GM18870 (cell line): ENCODE measurements around the gene TECPR2.
"Not testable (repeated sequence)": the region's sequence is repeated elsewhere in the genome, so short reads cannot be mapped to it uniquely, and the experiment has no call there.

Experiments used
- ATAC-seq: cut with Tn5 transposase; IDR thresholded peaks from one replicate; pipeline ENCODE4 v1.9.1; 2021; ENCODE audit warnings: moderate library complexity; ENCODE audit not compliant: unreplicated experiment

Gene TECPR2

DNA sequence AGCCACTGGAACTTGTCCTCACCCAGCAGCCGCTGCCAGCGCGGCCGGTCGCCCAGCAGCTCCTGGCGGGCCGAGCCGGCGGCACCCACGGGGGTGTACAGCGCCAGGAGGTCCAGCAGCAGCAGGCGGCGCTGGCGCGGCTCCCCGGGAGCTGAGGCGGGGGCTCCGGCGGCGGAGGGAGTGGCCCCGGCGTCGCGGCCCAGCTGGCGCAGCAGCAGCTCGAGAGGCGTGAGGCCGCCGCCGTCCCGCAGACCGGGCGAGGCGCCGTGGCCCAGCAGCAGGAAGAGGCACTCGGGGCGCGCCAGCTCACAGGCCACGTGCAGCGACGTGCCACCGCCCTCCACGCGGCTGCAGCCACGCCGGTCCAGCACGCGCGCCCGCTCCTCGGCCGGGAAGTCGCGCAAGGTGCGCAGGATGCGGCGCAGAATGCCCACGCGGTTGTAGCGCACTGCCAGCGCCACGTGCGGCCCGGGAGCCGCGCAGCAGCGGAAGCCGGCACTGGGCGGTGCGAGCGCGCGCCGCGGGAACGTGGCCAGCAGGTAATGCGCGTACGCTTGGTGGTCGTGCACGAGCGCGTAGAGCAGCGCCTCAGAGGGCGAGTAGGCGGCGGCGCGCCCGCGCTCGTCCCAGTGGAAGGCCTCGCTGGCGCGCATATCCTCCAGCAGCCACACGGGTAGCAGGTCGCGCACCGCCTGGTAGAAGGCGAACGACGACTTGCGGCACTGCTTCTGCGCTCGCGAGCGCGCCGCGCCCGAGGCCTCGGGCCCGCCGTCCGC, 144.5 kb downstream of the TECPR2 start:
- no peak for ATAC-seq

DNA sequence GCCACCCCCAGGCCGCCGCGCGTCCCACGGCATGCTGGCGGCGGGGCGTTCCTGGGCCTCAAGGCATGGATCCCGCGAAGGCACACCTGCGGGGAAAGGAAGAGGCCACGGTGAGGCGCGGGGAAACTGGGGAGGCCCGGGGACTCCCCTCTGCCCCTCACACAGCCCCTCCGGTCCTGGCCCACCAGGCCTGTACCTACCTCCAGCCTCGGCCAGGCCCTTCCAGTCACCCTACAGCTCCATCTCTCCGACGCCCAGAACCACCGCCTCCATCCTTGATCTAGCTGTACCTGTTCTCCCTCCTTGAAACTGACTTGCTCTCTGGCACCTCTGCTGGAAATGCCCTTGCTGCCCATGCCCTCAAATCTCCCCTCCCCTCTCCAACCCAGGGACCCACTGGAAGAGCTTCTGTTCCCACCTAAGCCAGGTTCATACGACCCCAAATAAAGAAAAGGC, 145.1 kb downstream of the TECPR2 start:
- ATAC-seq, result no peak

DNA sequence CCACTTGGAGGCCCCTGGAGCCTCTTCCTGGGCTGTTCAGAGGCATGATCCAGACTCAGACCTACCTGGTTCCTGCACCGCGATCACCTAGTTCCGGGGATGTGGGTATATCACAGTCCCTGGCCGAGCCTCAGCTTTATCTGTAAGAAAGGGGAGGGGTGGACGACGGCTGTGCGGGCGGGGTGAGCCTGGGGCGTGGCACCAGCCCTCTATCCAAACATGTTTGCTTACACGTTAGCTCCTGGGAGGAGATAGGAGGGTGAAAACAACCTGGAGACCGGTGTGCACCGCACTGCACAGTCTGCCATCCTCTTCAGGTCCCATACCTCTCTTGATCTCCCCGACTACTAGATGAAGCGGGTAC, 145.7 kb downstream of the TECPR2 start:
- no peak for ATAC-seq

DNA sequence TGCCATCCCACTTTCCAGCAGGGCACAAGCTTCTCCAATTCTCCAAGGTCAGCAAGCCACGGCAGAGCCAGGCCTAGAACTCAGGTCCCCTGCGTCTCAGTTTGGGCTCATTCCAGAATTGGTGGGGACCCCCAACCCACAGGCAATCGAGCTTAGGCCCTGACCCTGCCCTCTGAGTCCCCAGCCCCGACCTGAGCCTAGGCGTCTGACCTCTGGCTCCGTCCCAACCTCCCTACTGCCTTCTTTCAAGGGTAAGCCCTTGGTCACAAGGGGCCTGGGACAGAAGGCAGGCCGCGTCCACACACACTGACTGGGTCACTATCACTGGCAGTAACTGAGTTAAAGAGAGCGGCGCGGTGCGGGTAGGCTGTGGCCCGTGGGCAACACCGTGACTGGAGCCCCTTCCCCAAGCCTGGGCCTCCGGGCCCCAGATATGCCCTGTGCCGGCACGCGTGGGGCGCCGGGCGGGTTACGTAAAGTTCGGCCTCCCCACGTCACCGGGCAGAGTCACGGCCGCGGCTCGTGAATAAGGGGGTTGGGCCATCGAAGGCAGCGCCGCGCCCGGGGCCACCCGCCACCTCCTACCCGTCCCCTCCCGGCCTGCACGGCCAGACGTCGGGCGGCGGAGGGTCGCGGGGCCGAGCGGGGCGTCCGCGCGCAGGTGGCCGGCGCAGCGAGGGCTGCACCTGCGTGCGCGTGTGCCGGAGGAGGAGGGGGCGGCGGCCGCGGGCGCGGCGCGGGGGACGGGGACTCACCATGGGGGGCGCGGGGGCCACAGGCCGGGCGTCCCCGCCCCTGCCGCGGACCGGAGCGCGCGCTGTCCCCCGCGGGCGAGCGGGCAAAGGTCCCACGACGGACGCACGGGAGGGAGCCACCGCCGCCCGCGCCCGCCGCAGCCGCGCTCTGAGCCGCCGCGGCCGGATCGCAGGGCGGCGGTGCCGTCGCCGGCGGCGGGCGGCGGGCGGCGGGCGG, 146.3 kb downstream of the TECPR2 start:
- ATAC-seq, result no peak

DNA sequence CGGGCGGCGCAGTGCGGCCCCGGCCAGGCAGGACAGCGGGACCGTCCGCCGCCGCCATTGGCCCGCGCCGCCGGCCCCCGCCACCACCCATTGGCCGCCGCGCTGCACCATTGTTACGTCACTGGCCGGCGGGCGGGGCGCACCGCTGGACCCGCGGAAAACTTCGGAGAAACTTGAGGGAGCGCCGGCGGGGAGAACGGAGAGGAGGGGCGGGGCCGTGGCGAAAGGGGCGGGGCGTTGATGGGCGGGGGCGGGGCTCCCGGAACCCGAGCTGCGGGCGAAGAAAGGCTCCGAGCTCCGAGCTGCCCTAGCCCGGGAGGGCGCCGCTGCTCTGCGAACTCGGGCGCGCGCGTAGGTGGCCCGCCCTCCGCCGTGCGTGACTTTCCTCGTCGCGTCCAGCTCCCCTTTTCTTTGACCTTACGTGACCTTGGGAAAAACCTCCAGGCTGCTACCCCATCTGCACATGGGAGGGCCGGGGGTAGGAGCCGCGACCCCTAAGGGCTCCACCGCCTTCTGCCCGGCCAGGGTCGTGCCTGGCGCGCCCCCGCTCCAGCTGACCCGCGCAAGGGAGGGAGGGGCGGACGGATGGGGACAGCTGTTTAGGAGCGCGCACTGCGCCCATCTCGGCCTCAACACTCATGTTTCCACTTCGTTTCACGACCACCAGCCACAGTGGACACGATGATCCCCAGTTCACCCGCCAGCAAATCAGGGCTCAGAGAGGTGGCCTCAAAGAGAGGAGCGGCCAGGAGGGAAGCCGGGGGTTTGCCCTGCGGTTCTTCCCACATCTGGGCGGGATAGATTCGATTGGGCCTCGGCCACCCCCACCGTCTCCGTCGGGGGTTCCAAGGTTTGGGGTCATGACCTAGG, 147.2 kb downstream of the TECPR2 start, which contains the start of gene ANKRD9:
Gene ANKRD9, minus strand, starts transcription at position 31 of the 870 bp plus-strand sequence. CDS start 1,887 bp downstream, outside the sequence.
- ATAC-seq, result peak; percentile 60

DNA sequence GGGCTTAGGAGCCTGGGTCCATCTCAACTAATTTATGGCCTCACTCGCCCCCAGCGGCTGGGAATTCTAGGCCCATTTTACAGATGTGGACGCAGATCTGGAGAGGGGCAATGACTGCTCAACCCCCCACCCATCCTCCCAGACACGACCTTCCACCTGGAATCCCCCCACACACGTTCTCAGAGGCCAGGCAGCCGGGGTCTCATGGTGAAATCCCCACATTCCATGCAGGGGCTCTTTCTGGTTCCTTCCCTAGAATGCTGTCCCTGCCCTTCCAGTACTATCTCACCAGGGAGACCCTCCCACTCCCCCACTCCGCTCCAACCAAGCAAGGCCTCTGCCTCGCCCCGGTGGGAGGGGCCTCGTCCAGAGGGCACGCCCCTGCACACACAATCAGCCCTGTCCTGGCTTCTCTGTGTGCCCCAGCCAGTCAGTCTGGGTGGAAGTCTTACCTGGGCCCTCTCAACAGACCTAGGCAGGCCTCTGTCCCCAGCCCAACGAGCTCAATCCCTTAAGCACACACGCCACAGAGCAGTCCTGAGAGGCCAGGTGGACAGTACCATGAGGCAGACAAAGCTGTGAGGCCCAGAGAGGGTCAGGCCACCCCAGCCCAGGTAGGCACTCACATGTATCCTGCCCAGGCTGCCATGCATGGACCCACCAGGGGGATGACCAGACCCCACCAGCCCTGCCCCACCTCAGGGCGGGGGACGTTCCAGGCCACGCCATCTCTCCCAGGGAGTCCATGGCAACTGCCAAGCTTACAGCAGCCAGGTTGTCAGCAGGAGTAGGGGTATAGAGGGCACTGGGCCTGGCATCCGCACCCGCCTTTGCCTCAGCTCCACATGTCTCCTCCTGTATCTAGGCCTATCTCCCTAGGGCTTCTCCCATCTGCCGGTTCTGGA, 148.1 kb downstream of the TECPR2 start:
- ATAC-seq, result no peak

DNA sequence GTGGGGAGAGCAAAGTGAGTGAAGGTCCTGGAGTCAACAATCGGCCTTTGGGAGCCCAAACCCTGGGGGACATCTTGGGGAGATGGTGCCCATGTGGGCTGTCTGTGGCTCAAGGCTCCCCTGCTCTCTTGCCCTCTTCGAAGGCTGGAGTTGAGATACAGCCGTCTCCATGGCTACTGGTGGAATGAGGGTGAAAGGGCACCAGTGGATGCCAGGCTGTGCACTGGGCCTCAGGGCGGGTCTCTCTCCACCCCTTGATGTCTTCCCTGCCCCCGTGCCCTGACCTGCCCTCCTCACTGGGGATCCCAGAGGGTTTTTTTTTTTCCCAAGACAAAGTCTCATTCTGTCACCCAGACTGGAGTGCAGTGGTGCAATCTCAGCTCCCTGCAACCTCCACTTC, 148.8 kb downstream of the TECPR2 start:
- no peak for ATAC-seq

DNA sequence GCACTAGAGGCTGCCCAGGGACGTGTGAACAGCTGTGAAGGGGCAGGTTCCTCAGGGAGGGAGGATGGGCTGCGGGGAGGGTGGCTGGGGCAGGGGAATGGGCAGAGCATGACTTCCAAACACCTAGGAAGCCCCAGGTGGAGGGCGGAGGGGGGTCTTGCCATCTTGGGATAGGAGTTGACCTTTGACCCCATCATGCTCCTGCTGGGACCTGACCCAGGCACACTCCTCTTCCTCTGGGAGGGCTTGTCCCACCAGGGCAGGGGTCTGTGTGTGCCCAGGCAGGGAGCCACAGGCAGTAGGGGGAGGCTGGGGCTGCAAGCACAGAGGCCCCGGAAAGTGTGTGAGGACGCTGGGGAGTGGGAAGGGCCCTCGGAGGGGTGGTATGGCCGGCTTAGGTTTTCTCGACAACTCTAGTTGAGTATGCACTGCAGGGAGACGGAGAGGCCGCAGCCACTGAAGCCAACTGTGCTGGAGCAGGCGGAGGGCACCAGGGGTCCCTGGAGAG, 150.1 kb downstream of the TECPR2 start:
- no peak for ATAC-seq

DNA sequence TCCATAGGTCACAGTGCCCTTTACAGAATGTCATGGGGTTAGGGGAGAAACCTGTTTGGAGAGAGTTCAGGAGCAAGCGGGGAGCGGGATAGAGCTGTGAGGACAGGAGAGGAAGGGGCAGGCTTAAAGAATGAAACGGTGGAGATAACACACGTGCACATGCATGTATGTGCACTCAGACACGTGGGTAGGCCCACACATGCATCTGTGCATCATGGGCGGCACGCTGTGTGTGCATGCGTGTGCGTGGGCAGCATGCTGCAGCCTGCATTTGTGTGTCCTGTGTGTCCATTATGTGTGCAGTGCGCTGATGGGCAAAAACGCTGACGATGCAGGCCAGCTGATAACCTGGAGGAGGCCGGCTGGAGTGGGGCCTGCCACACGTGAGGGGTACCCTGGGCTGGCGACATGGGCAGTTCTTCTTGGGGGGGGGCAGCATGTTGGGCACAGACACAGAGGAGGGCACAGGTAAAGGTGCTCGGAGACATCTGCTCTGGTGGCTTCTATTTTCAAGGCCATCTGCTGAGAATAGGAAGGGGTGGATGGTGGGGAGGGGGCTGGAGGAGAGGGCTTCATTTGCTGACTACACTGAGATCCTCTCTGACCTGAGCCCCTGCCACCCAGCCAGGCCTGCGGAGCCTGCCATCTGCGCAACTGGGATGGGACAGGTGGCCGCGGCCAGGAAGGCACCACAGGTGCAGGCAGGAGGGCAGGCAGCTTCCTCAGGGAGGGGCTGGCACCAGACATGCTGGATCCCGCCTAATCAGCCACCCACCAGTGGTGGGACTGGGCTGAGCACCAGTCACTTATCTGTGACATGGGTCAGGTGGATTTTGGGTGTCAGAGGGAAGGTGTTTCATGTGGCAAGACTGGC, 151.4 kb downstream of the TECPR2 start:
- no peak for ATAC-seq

DNA sequence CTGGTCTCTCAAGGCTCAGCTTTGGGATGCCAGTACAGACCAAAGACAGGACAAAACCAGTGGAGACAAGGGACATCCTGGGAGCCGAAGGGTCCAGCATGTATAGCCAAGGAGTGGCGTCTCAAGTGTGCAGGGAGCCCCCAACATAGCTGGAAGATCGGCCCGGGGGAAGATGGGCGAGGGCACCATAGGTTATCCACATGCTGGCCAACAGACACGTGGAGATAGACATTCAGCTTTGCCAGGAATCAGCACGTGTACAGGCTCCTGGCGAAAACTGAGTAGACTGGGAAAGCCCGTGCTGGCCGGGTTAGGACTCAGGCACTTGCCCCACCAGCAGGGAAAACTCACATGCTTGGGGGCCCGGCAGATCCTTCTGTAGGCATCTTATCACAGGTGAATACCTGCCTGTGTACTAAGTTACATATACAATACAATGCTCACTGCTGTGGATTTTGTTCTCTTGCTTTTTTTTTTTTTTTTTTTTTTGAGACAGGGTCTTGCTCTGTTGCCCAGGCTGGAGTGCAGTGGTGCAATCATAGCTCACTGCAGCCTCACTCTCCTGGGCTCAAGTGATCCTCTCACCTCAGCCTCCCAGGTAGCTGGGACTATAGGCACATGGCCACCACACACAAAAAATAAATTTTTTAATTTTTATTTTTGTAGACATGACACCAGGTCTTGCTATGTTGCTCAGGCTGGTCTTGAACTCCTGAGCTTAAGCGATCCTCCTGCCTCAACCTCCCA, 152.4 kb downstream of the TECPR2 start:
- no peak for ATAC-seq

DNA sequence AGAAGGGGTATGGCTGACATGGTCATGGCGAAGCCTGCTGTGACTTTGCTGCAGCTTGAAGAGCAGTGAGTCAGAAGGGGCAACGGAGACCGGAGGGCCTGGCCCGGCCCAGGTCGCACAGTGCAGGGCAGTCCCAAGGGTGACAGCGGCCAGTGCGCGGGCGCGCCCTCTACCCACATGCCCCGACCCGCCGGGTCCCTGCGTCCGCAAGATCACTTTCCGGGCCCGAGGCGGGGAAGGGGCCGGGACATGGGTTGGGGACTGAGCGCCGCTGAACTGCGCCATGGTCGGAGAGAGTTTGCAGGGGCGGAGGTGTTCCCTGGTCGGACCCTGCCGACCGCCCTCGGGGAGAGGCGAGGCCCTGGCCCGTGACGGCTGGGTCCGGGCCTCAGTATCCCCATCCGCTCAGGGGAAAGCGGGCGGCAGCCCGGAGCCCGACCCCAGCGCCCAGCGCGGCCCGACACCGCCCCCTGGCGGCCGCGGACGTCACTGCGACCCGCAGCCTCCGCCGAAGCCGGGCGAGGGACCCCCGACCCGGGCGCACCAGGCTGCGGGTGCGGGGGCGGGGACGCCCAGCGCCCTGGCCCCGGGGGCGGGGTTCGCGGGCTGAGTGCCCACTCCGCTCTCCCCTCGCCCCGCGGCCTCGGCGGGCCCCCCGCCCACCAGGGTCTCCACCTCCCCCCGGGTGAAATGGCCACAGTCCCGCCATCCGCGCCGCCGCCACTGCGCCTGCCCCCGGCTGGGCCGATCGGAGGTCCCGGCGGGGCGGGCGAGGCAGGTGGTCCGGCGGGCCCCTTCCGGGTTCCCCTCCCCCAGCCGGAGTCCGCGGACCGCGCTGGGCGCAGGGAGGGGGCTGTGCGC, 154.0 kb downstream of the TECPR2 start:
- ATAC-seq, result no peak

DNA sequence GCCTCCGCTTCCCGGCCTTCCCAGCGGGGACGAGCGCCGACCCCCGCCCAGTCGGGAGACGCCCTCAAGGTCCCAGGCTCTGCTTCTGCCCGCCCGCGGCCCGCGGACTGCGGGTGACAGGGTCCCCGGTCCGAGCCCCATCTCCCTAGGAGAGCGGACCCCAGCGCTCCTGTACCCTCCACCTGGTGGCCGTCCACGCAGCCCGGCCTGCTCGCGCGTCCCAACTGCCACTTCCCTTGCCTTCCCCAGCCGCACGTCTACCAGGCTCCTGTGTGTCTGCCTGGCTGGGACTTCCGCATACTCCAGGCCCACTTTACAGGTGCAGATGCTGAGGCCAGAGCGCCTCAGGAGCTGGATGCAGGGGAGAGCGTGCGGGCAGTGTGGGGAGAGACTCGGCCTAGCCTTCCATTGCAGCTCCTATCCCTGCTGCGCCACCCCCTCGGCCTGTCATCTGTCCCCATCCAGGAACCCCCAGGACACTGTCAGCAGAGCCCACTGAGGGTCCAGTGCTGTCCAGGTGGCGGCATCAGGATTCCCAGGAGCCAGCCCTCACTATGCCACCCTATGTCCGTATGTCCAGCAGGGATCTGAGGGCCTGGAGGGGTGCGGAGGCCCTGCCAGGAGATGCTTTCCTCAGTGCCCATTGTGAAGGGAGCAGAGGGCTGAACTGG, 154.8 kb downstream of the TECPR2 start:
- ATAC-seq, result no peak

DNA sequence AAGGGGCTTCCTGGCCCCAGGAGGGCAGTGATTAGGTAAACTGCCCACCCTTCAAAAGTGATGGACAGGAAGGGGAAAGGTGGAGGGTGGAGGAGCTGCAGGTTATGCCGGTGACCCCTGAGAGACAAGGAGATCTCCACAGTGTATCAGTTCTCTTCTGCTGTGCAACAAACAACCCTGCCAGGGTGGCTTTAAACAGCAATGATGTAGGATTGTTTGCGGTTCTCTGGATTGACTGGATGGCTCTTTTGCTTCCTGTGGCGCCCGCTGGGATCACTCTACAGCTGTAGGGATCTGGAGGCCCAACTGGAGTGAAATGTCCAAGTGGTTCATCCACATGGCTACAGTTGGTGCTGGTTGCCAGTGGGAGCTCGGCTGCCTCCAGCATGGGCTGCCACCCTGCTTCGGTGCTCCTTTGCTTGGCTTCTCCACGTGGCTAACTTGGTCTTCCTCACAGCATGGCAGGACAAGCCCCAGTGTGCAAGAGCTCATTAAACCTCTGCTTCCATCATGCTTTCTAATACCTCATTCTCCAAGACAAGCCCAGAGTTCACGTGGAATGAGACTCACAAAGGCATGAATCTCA, 155.4 kb downstream of the TECPR2 start:
- no peak for ATAC-seq

DNA sequence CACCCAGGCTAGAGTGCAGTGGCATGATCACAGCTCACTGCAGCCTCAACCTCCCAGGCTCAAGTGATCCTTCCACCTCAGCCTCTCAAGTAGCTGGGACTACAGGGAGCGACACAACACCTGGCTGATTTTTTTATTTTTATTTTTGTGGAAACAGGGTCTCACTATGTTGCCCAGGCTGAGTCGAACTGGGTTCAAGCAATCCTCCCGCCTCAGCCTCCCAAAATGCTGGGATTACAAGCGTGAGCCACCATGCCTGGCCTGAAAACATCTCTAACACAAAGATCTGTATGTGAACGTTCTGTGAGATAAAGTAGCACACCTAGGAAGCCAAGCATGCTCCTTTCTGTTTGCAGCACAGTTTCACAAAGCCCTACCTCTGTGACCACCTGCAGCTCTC, 157.0 kb downstream of the TECPR2 start:
- ATAC-seq, result not testable (repeated sequence)

DNA sequence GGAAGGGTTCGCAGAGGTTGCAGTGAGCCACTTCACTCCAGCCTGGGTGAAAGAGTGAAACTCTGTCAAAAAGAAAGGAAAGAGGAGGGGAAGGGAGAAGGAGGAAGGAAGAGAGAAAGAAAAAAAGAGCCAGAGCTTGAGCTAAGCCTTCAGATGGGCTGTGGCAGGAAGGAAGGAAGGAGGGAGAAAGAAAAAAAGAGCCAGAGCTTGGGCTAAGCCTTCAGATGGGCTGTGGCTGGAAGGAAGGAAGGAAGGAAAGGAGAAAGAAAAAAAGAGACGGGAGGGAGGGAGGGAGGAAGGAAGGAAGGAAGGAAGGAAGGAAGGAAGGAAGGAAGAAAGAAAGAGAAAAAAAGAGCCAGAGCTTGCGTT, 160.4 kb downstream of the TECPR2 start:
- ATAC-seq, result no peak
